ENCODE measurements around the gene KRTAP25-1. TPM values are rescaled to one million over a fixed set of nuclear protein-coding genes. Genes with fewer than 3 reads are reported as not detected.

Gene KRTAP25-1
- total RNA-seq: not detected in 2 replicates

GRCh38 chr21:30289215-30289614 lies at the start of gene KRTAP25-1:
TSS of gene KRTAP25-1 (minus strand) at chr21:30289514. CDS start at chr21:30289490, 24 bp downstream.

GRCh38 chr21:30337276-30337744 lies 48.0 kb upstream of the KRTAP25-1 start, which contains the start of gene KRTAP27-1:
TSS of gene KRTAP27-1 (minus strand) at chr21:30337694. CDS start at chr21:30337668, 26 bp downstream.

GRCh38 chr21:30320215-30320614 lies 30.9 kb upstream of the KRTAP25-1 start, which contains the start of gene KRTAP26-1:
TSS of gene KRTAP26-1 (minus strand) at chr21:30320315. CDS start at chr21:30320035, 280 bp downstream.

GRCh38 chr21:30282850-30283249 lies 6.5 kb downstream of the KRTAP25-1 start, which contains the start of gene KRTAP24-1:
TSS of gene KRTAP24-1 (minus strand) at chr21:30282950. CDS start at chr21:30282932, 18 bp downstream.

Other genes with a start within 250 kb of the KRTAP25-1 start
- gene CLDN17, start 122.7 kb downstream of the KRTAP25-1 start, total RNA-seq: not detected in 2 replicates
- gene CLDN8, start 73.4 kb downstream of the KRTAP25-1 start, total RNA-seq: not detected in 2 replicates
- not detected in 2 replicates for gene KRTAP24-1, start 6.6 kb downstream of the KRTAP25-1 start, total RNA-seq
- not detected in 2 replicates for gene KRTAP26-1, start 30.8 kb upstream of the KRTAP25-1 start, total RNA-seq
- not detected in 2 replicates for gene KRTAP27-1, start 48.2 kb upstream of the KRTAP25-1 start, total RNA-seq
- gene KRTAP23-1, start 59.1 kb upstream of the KRTAP25-1 start, total RNA-seq: not detected in 2 replicates
- not detected in 2 replicates for gene KRTAP13-2, start 82.8 kb upstream of the KRTAP25-1 start, total RNA-seq
- not detected in 2 replicates for gene KRTAP13-1, start 106.5 kb upstream of the KRTAP25-1 start, total RNA-seq
- gene KRTAP13-3, start 136.4 kb upstream of the KRTAP25-1 start, total RNA-seq: not detected in 2 replicates
- not detected in 2 replicates for gene KRTAP13-4, start 140.7 kb upstream of the KRTAP25-1 start, total RNA-seq
- not detected in 2 replicates for gene KRTAP15-1, start 150.8 kb upstream of the KRTAP25-1 start, total RNA-seq
- not detected in 2 replicates for gene KRTAP19-1, start 190.9 kb upstream of the KRTAP25-1 start, total RNA-seq
- gene KRTAP19-2, start 197.9 kb upstream of the KRTAP25-1 start, total RNA-seq: not detected in 2 replicates
- gene KRTAP19-3, start 202.5 kb upstream of the KRTAP25-1 start, total RNA-seq: not detected in 2 replicates
- not detected in 2 replicates for gene KRTAP19-4, start 207.7 kb upstream of the KRTAP25-1 start, total RNA-seq
- gene KRTAP19-5, start 212.6 kb upstream of the KRTAP25-1 start, total RNA-seq: not detected in 2 replicates

All from placental pericyte (primary cell).